Neural progenitor cell (in vitro differentiated cells): ENCODE measurements around the gene XPR1. TPM values are rescaled to one million over a fixed set of nuclear protein-coding genes. Genes with fewer than 3 reads are reported as not detected.

Experiments
- DNase-seq: peaks from one replicate; pipeline ENCODE4 v3.0.0-alpha.2; 2016; ENCODE audit warnings: low spot score
- H2AFZ ChIP-seq: fragments of 200-600 bp; sonication (generic); replicated peaks from 2 replicates; pipeline ENCODE4 v1.6.1; 2016; ENCODE audit warnings: antibody characterized with exemption
- H3F3A ChIP-seq: fragments of 200-600 bp; sonication (generic); 2 replicates; pipeline ENCODE4 v1.6.1; 2016; ENCODE audit warnings: antibody characterized with exemption, low read depth
- H3K27ac ChIP-seq: fragments of 200-600 bp; sonication (generic); 2 replicates; pipeline ENCODE4 v1.5.1; 2016; ENCODE audit warnings: mild to moderate bottlenecking
- H3K27me3 ChIP-seq: fragments of 200-600 bp; sonication (generic); 2 replicates; pipeline ENCODE4 v1.6.1; 2016; ENCODE audit warnings: mild to moderate bottlenecking, moderate library complexity
- H3K36me3 ChIP-seq: fragments of 200-600 bp; sonication (generic); 2 replicates; pipeline ENCODE4 v1.5.1; 2016
- H3K4me1 ChIP-seq: fragments of 200-600 bp; sonication (generic); 2 replicates; pipeline ENCODE4 v1.6.1; 2016; ENCODE audit warnings: mixed run types
- H3K4me2 ChIP-seq: fragments of 200-600 bp; sonication (generic); 2 replicates; pipeline ENCODE4 v1.6.1; 2016
- H3K4me3 ChIP-seq: fragments of 200-600 bp; sonication (generic); 2 replicates; pipeline ENCODE4 v1.5.1; 2016
- H3K79me2 ChIP-seq: fragments of 200-600 bp; sonication (generic); 2 replicates; pipeline ENCODE4 v1.6.1; 2016; ENCODE audit warnings: low read depth
- H3K9ac ChIP-seq: fragments of 200-600 bp; sonication (generic); 2 replicates; pipeline ENCODE4 v1.6.1; 2016
- H3K9me3 ChIP-seq: fragments of 200-600 bp; sonication (generic); 2 replicates; pipeline ENCODE4 v1.5.1; 2016; ENCODE audit warnings: low read depth
- H4K20me1 ChIP-seq: fragments of 200-600 bp; sonication (generic); 2 replicates; pipeline ENCODE4 v1.6.1; 2016; ENCODE audit warnings: low read depth
- H3K27ac Mint-ChIP-seq: 3 replicates; pipeline ENCODE4 v1.8.0; 2021; ENCODE audit warnings: mixed read lengths
- H3K27me3 Mint-ChIP-seq: 2 replicates; pipeline ENCODE4 v1.8.0; 2022; ENCODE audit warnings: low read depth, mild to moderate bottlenecking, inconsistent platforms, moderate library complexity, mixed read lengths; ENCODE audit not compliant: insufficient read depth
- H3K36me3 Mint-ChIP-seq: 3 replicates; pipeline ENCODE4 v1.8.0; 2021; ENCODE audit warnings: mixed read lengths
- H3K4me1 Mint-ChIP-seq: 3 replicates; pipeline ENCODE4 v1.8.0; 2021; ENCODE audit warnings: mixed read lengths
- H3K4me3 Mint-ChIP-seq: 3 replicates; pipeline ENCODE4 v1.8.0; 2021; ENCODE audit warnings: mild to moderate bottlenecking, moderate library complexity, mixed read lengths
- H3K9me3 Mint-ChIP-seq: 3 replicates; pipeline ENCODE4 v1.8.0; 2020; ENCODE audit warnings: mixed read lengths
- CTCF ChIP-seq: fragments of 200-600 bp; sonication (generic); IDR thresholded peaks from 2 replicates; pipeline ENCODE4 v1.5.1; 2017; ENCODE audit warnings: antibody characterized with exemption, mild to moderate bottlenecking
- EZH2 ChIP-seq: fragments of 200-600 bp; sonication (generic); IDR thresholded peaks from 2 replicates; pipeline ENCODE4 v1.6.1; 2017; ENCODE audit warnings: antibody characterized with exemption, mild to moderate bottlenecking, moderate library complexity
- EZH2phosphoT487 ChIP-seq: fragments of 200-600 bp; sonication (generic); IDR thresholded peaks from 2 replicates; pipeline ENCODE4 v1.6.1; 2017; ENCODE audit warnings: antibody characterized with exemption
- total RNA-seq: library from RNA; depleted of rRNA; stranded (reverse); fragments of >200 nt; gene quantifications from 2 replicates; pipeline ENCODE4 v1.2.3, GENCODE V29; 2015; ENCODE audit warnings: low replicate concordance

Gene XPR1
- total RNA-seq, 1 donor from 2014 or later: 75.0 TPM

- Histone ChIP-seq H3K36me3 (no peaks in the 10 kb centered on the region), H3K9ac (no peak overlapping the region), H2AFZ (no peak overlapping the region), H3K27me3 (no peaks in the 10 kb centered on the region), H3K79me2 (no peaks in the 10 kb centered on the region), H3K27ac (no peak overlapping the region), H3K4me2 (no peak overlapping the region), H3K4me1 (no peaks in the 10 kb centered on the region), H3K4me3 (no peak overlapping the region), H3F3A (no peaks in the 10 kb centered on the region), H4K20me1 (no peaks in the 10 kb centered on the region), H3K9me3 (no peaks in the 10 kb centered on the region)
- H3K27me3 Mint-ChIP-seq: no peaks in the 10 kb centered on the region
- no peak for TF ChIP-seq EZH2
- TF ChIP-seq EZH2phosphoT487: no peak
- TF ChIP-seq CTCF: no peak
- H3K36me3 Mint-ChIP-seq: peaks cover 23% of the 10 kb centered on the region
- no peak for DNase-seq
- H3K9me3 Mint-ChIP-seq: peaks cover 35% of the 10 kb centered on the region
- H3K4me3 Mint-ChIP-seq: no peak overlapping the region
- H3K27ac Mint-ChIP-seq: no peak overlapping the region
- no peaks in the 10 kb centered on the region for H3K4me1 Mint-ChIP-seq
Measured at GRCh38 chr1:180757657-180758056, 125.8 kb downstream of the XPR1 start.

- Histone ChIP-seq H3K36me3 (no peaks in the 10 kb centered on the region), H4K20me1 (no peaks in the 10 kb centered on the region), H3K4me1 (peaks cover 7% of the 10 kb centered on the region), H3K27ac (no peak overlapping the region), H3K4me3 (no peak overlapping the region), H2AFZ (no peak overlapping the region), H3K9ac (no peak overlapping the region), H3K27me3 (no peaks in the 10 kb centered on the region), H3F3A (no peaks in the 10 kb centered on the region), H3K4me2 (no peak overlapping the region), H3K79me2 (no peaks in the 10 kb centered on the region), H3K9me3 (no peaks in the 10 kb centered on the region)
- no peak overlapping the region for H3K27ac Mint-ChIP-seq
- H3K27me3 Mint-ChIP-seq: no peaks in the 10 kb centered on the region
- DNase-seq: no peak
- H3K4me1 Mint-ChIP-seq: no peaks in the 10 kb centered on the region
- TF ChIP-seq EZH2phosphoT487: no peak
- no peak for TF ChIP-seq CTCF
- TF ChIP-seq EZH2: no peak
- peaks cover 19% of the 10 kb centered on the region for H3K9me3 Mint-ChIP-seq
- no peak overlapping the region for H3K4me3 Mint-ChIP-seq
- peaks cover 5% of the 10 kb centered on the region for H3K36me3 Mint-ChIP-seq
Measured at GRCh38 chr1:180762796-180763195, 131.0 kb downstream of the XPR1 start.

DNA sequence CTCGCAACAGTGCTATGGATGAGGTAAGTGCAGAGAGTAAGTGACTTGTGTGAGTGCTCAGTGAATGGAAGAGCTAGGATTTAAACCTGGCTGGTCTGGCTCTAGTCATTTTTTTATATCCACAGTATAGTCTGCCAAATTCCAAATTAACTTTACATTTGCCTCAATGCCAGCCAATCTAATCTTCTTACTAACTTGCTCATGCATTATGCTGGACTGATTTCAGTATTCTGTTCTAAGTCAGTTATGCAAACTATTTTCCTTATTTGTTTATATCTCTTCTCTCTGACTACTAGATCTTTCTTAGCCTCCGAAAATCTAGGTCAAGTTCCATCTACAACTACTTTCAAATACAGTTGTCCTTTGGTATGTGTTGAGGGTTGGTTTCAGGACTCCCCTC lies 133.3 kb downstream of the XPR1 start:
- Mint-ChIP-seq H3K4me1 (no peaks in the 10 kb centered on the region), H3K36me3 (peaks cover 2% of the 10 kb centered on the region), H3K9me3 (peaks cover 7% of the 10 kb centered on the region), H3K27me3 (no peaks in the 10 kb centered on the region), H3K27ac (no peak overlapping the region), H3K4me3 (no peak overlapping the region)
- H3K4me1 ChIP-seq: peaks cover 7% of the 10 kb centered on the region
- no peak for DNase-seq
- no peak overlapping the region for H3K4me2 ChIP-seq
- H3K27me3 ChIP-seq: no peaks in the 10 kb centered on the region
- no peak overlapping the region for H3K9ac ChIP-seq
- TF ChIP-seq CTCF: no peak
- H3K79me2 ChIP-seq: peaks cover 8% of the 10 kb centered on the region
- H3K9me3 ChIP-seq: no peaks in the 10 kb centered on the region
- H3K27ac ChIP-seq: no peak overlapping the region
- H4K20me1 ChIP-seq: no peaks in the 10 kb centered on the region
- H2AFZ ChIP-seq: no peak overlapping the region
- no peak overlapping the region for H3K4me3 ChIP-seq
- H3F3A ChIP-seq: no peaks in the 10 kb centered on the region
- no peaks in the 10 kb centered on the region for H3K36me3 ChIP-seq

DNA sequence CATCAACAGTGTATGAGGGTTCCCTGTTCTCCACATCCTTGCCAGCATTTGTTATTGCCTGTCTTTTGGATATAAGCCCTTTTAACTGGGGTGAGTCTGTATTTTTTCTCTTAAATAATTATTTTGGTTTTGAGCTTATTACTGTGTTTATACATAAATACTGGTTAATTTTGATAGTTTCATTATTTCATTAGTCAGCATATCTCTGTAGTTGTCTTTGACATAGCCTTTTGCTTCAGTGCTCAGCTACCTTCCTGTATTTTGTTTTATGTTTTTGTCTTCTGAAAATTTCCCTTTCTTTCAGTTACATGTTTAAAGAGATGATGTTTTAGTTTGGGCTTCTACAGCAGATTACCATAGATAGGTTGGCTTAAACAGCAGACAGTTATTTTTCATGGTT lies 138.1 kb downstream of the XPR1 start:
- Mint-ChIP-seq H3K4me1 (no peaks in the 10 kb centered on the region), H3K36me3 (peaks cover 12% of the 10 kb centered on the region), H3K27ac (no peak overlapping the region), H3K27me3 (no peaks in the 10 kb centered on the region), H3K9me3 (peaks cover 20% of the 10 kb centered on the region), H3K4me3 (no peak overlapping the region)
- Histone ChIP-seq H3F3A (no peaks in the 10 kb centered on the region), H4K20me1 (no peaks in the 10 kb centered on the region), H3K4me2 (no peak overlapping the region), H3K4me3 (no peak overlapping the region), H3K4me1 (peaks cover 7% of the 10 kb centered on the region), H3K9me3 (no peaks in the 10 kb centered on the region), H2AFZ (no peak overlapping the region), H3K27me3 (no peaks in the 10 kb centered on the region), H3K27ac (no peak overlapping the region), H3K79me2 (peaks cover 13% of the 10 kb centered on the region), H3K9ac (no peak overlapping the region), H3K36me3 (no peaks in the 10 kb centered on the region)
- no peak for DNase-seq
- no peak for TF ChIP-seq EZH2
- TF ChIP-seq CTCF: no peak
- no peak for TF ChIP-seq EZH2phosphoT487
